B cell (primary cell): ENCODE results near the gene NPM3. TPM values are rescaled to one million over a fixed set of nuclear protein-coding genes. Genes with fewer than 3 reads are reported as not detected.

ENCODE experiments used
- ATAC-seq: fragments of 200-7000 bp; cut with Tn5 transposase; one replicate; pipeline ENCODE4 v1.10.0; 2021; ENCODE audit warnings: low read depth, mild to moderate bottlenecking, moderate number of reproducible peaks, moderate library complexity
- CTCF ChIA-PET: fragments of 350-600 bp; sonication (Branson Sonifier 250); formaldehyde crosslinking; loops from one replicate; lab custom pipeline; 2021; ENCODE audit warnings: antibody characterized with exemption, inconsistent platforms; lab: Charles Lee
- POLR2A ChIA-PET: fragments of 350-600 bp; sonication (Branson Sonifier 250); formaldehyde crosslinking; loops from one replicate; lab custom pipeline; 2021; ENCODE audit warnings: antibody characterized with exemption; lab: Charles Lee
- DNase-seq: peaks from one replicate; pipeline ENCODE4 v3.0.0; 2013
- H2AFZ ChIP-seq: 2 replicates; pipeline ENCODE4 v1.6.1; 2012; ENCODE audit warnings: mild to moderate bottlenecking, low read depth, low read length; ENCODE audit not compliant: insufficient read depth, poor library complexity, severe bottlenecking
- H3K27ac ChIP-seq, 2 donors: 1 replicate in 1 of 2; 2 replicates in 1 of 2; pipeline ENCODE4 v1.5.1; 2012 to 2013; ENCODE audit warnings: low read length in 2 of 2, mild to moderate bottlenecking in 2 of 2, moderate library complexity in 1 of 2
- H3K27me3 ChIP-seq, 4 experiments: fragments of 200-600 bp in 1 of 4; sonication (generic) in 1 of 4; replicated peaks in 1 of 4; 1 replicate in 2 of 4; 2 replicates in 2 of 4; pipeline versions ENCODE4 v1.6.1 to v1.7.0; 2013 to 2016; ENCODE audit warnings: low read length in 3 of 4, mild to moderate bottlenecking in 2 of 4, mixed read lengths in 1 of 4, moderate library complexity in 1 of 4; ENCODE audit not compliant: insufficient read depth in 4 of 4, control insufficient read depth in 3 of 4; ENCODE audit errors: control extremely low read depth in 1 of 4
- H3K36me3 ChIP-seq, 2 experiments: replicated peaks in 1 of 2; 1 replicate in 1 of 2; 2 replicates in 1 of 2; pipeline versions ENCODE4 v1.6.1 to v1.7.1; 2013; ENCODE audit warnings: low read length in 1 of 2; ENCODE audit not compliant: insufficient read depth in 2 of 2, control insufficient read depth in 1 of 2; ENCODE audit errors: control extremely low read depth in 1 of 2, extremely low read depth in 1 of 2
- H3K4me1 ChIP-seq, 2 donors: fragments of 200-600 bp in 1 of 2; sonication (generic) in 1 of 2; 1 replicate in 1 of 2; 2 replicates in 1 of 2; pipeline versions ENCODE4 v1.5.1 to v1.6.1; 2013 to 2017; ENCODE audit warnings: low read length in 2 of 2; ENCODE audit not compliant: control insufficient read depth in 2 of 2, insufficient read depth in 2 of 2
- H3K4me2 ChIP-seq: replicated peaks from 2 replicates; pipeline ENCODE3; 2012; ENCODE audit warnings: mild to moderate bottlenecking, low read depth, low read length; ENCODE audit not compliant: poor library complexity, severe bottlenecking
- H3K4me3 ChIP-seq, 5 experiments: fragments of 200-600 bp in 1 of 5; sonication (generic) in 1 of 5; 1 replicate in 3 of 5; 2 replicates in 2 of 5; pipeline versions ENCODE4 v1.5.1 to v1.7.0; 2011 to 2016; ENCODE audit warnings: low read length in 4 of 5, mild to moderate bottlenecking in 4 of 5, low read depth in 2 of 5, control low read depth in 1 of 5, moderate library complexity in 1 of 5; ENCODE audit not compliant: insufficient read depth in 1 of 5; ENCODE audit errors: control extremely low read depth in 1 of 5, extremely low read depth in 1 of 5
- H3K79me2 ChIP-seq: fragments of 200-600 bp; sonication (generic); one replicate; pipeline ENCODE4 v1.6.0; 2016; ENCODE audit warnings: low read length; ENCODE audit not compliant: control insufficient read depth, insufficient read depth
- H3K9ac ChIP-seq: fragments of 200-600 bp; sonication (generic); 2 replicates; pipeline ENCODE4 v1.6.1; 2017; ENCODE audit warnings: mild to moderate bottlenecking, low read length, moderate library complexity
- H3K9me3 ChIP-seq, 3 donors: one replicate each; pipeline versions ENCODE4 v1.6.1 to v1.7.1; 2013; ENCODE audit warnings: low read length in 2 of 3; ENCODE audit not compliant: control insufficient read depth in 2 of 3, insufficient read depth in 1 of 3; ENCODE audit errors: control extremely low read depth in 1 of 3
- H4K20me1 ChIP-seq: 2 replicates; pipeline ENCODE4 v1.6.0; 2012; ENCODE audit warnings: mild to moderate bottlenecking, low read length; ENCODE audit not compliant: insufficient read depth, control insufficient read depth, poor library complexity, severe bottlenecking
- H3K27ac Mint-ChIP-seq: one replicate; pipeline ENCODE4 v1.8.0; 2021; ENCODE audit warnings: mixed read lengths
- H3K27me3 Mint-ChIP-seq: one replicate; pipeline ENCODE4 v1.8.0; 2021; ENCODE audit warnings: mixed read lengths
- H3K4me1 Mint-ChIP-seq: one replicate; pipeline ENCODE4 v1.8.0; 2021; ENCODE audit warnings: mixed read lengths
- H3K4me3 Mint-ChIP-seq: one replicate; pipeline ENCODE4 v1.8.0; 2021; ENCODE audit warnings: mixed read lengths
- H3K9me3 Mint-ChIP-seq: one replicate; pipeline ENCODE4 v1.8.0; 2022; ENCODE audit warnings: mixed read lengths; ENCODE audit not compliant: insufficient read depth
- EZH2 ChIP-seq: IDR thresholded peaks from 2 replicates; pipeline ENCODE4 v1.6.1; 2012; ENCODE audit warnings: borderline replicate concordance, low read depth, mild to moderate bottlenecking, moderate library complexity, low read length; ENCODE audit not compliant: insufficient read depth, poor library complexity, severe bottlenecking
- WGBS: methylation state at CpG from one replicate; pipeline ENCODE4 v1.1.5; 2013; ENCODE audit warnings: missing lambda C conversion rate; ENCODE audit not compliant: insufficient coverage; 5-methylcytosine and 5-hydroxymethylcytosine counted together
- intact Hi-C: fragments of 100-400 bp; cut with micrococcal nuclease; formaldehyde crosslinking; loops from one replicate; pipeline ENCODE4 v1.10.0; 2022
- polyA plus RNA-seq: library from polyadenylated mRNA; depleted of rRNA; stranded (reverse); fragments of >200 nt; gene quantifications from 2 replicates; pipeline ENCODE4 v1.2.3, GENCODE V29; 2012
- total RNA-seq, 2 donors: library from RNA; stranded (reverse); fragments of 120-200 nt in 1 of 2; gene quantifications; 1 replicate in 1 of 2; 2 replicates in 1 of 2; pipeline versions ENCODE4 v1.2.3 to v1.2.4, GENCODE V29; 2013 to 2022
- TF ChIP-seq, protein P1 (sequence below): fragments of 200-600 bp; IDR thresholded peaks from one replicate; pipeline ENCODE4 v1.8.0; 2022; ENCODE audit warnings: antibody characterized with exemption, mild to moderate bottlenecking

The NPM3 gene
- total and polyA plus RNA-seq, 2 donors (not counting 1 experiment from before 2014, with no cell fraction given), result 7.7 to 13.5 TPM

DNA sequence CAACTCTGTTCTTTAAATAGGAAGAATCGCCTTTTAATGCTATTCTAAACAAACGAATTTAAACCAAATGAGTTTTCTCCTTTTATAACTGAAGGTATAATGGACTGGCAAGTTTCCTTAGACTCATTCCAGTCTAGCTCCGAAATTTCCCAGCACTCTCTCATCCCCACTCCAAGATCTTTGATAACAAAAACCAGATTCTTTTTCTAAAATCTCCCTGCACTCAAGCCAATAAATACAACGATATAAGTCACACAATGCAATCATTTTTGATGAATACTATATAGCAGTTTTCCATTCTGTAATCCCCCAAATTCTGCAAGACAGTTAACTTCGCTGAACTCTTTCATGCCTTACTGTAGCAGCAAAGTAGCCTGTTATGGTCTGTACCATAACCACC lies 33.1 kb upstream of the NPM3 start:
- Histone ChIP-seq H3K27ac (peak overlapping the region; percentile 81 to 85), H2AFZ (no peak overlapping the region), H3K4me1 (peaks cover 33 to 34% of the 10 kb centered on the region in 2 donors), H4K20me1 (peaks cover 65% of the 10 kb centered on the region), H3K27me3 (no peaks in the 10 kb centered on the region), H3K79me2 (peaks cover 87% of the 10 kb centered on the region), H3K9ac (peak overlapping the region; percentile 96), H3K4me3 (peak overlapping the region; percentile 55 to 97 (median 92)), H3K4me2 (peak overlapping the region; percentile 79), H3K36me3 (peaks cover 0 to 22% of the 10 kb centered on the region in 2 experiments), H3K9me3 (no peaks in the 10 kb centered on the region)
- H3K9me3 Mint-ChIP-seq, result no peaks in the 10 kb centered on the region
- intact Hi-C loops, result loop anchor here (5.0 kb wide), 4 partner anchors 316 to 896 kb away; partner anchors contain the start of genes ARL3, GBF1, PPRC1 and SFXN2
- CTCF ChIA-PET, result interaction anchor here (0.6 to 5.6 kb wide), 6 partner anchors 12 to 256 kb away, joined by 3 to 48 read pairs (median 4); partner anchors contain the start of gene NPM3
- 0% methylated on average over 1 of the region's 5 CpGs for WGBS
- H3K27ac Mint-ChIP-seq, result peak overlapping the region; percentile 99
- POLR2A ChIA-PET, result interaction anchor here (0.6 to 6.3 kb wide), 4 partner anchors 14 to 268 kb away, joined by 5 to 102 read pairs (median 13); no protein-coding TSS in a partner anchor
- no peaks in the 10 kb centered on the region for H3K27me3 Mint-ChIP-seq
- TF ChIP-seq, protein P1, sequence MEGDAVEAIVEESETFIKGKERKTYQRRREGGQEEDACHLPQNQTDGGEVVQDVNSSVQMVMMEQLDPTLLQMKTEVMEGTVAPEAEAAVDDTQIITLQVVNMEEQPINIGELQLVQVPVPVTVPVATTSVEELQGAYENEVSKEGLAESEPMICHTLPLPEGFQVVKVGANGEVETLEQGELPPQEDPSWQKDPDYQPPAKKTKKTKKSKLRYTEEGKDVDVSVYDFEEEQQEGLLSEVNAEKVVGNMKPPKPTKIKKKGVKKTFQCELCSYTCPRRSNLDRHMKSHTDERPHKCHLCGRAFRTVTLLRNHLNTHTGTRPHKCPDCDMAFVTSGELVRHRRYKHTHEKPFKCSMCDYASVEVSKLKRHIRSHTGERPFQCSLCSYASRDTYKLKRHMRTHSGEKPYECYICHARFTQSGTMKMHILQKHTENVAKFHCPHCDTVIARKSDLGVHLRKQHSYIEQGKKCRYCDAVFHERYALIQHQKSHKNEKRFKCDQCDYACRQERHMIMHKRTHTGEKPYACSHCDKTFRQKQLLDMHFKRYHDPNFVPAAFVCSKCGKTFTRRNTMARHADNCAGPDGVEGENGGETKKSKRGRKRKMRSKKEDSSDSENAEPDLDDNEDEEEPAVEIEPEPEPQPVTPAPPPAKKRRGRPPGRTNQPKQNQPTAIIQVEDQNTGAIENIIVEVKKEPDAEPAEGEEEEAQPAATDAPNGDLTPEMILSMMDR, result no peak
- no peak for TF ChIP-seq EZH2
- peak overlapping the region; percentile 94 for H3K4me3 Mint-ChIP-seq
- ATAC-seq, result no peak
- no peak for DNase-seq
- peaks cover 44% of the 10 kb centered on the region for H3K4me1 Mint-ChIP-seq

DNA sequence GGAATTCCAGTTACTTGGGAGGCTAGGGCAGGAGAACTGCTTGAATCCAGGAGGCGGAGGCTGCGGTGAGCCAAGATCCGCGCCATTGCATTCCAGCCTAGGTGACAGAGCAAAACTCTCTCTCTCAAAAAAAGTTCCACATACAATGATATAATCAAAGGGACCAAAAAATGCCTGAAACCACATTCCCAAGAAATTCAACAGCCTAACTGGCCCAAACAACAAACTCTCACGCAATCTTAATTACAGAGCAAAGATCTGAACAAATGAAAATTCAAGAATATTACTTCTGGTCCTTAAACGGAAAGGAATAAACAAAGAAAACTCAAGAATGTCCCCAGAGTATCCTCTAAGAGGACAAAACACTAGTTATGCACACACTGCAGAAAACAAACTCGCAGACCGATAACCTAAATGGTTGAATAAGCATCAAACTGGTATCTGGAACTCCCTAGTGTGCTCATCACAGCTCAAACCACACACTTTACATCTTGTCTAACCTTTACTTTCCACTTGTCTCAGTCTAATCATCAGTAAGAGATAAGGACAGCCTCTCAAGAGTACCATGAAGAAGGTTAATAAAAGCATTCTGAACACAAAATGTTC lies 31.3 kb upstream of the NPM3 start:
- WGBS, result 57% methylated on average over 7 of the region's 8 CpGs
- Mint-ChIP-seq H3K9me3 (no peaks in the 10 kb centered on the region), H3K27me3 (no peaks in the 10 kb centered on the region), H3K4me3 (peak overlapping the region; percentile 94), H3K27ac (peak overlapping the region; percentile 99), H3K4me1 (peaks cover 51% of the 10 kb centered on the region)
- H3K4me1 ChIP-seq, result peaks cover 33 to 34% of the 10 kb centered on the region in 2 donors
- TF ChIP-seq, protein P1, result no peak
- no peak for TF ChIP-seq EZH2
- peak; percentile 62 for DNase-seq
- peaks cover 5 to 37% of the 10 kb centered on the region in 2 experiments for H3K36me3 ChIP-seq
- peaks cover 82% of the 10 kb centered on the region for H4K20me1 ChIP-seq
- H3K9ac ChIP-seq, result peak overlapping the region; percentile 96
- POLR2A ChIA-PET, result interaction anchor here (0.7 to 6.3 kb wide), 3 partner anchors 16 to 306 kb away, joined by 3 to 102 read pairs (median 3); partner anchors contain the start of gene LDB1
- H3K4me3 ChIP-seq, result peak overlapping the region; percentile 17 to 97 (median 92)
- intact Hi-C loops, result loop anchor here (5.0 kb wide), 4 partner anchors 318 to 898 kb away; partner anchors contain the start of genes ARL3, GBF1, PPRC1 and SFXN2
- ATAC-seq, result peak; percentile 19
- CTCF ChIA-PET, result interaction anchor here (0.8 to 5.6 kb wide), 6 partner anchors 11 to 195 kb away, joined by 3 to 48 read pairs (median 6); partner anchors contain the start of gene NPM3
- H3K4me2 ChIP-seq, result peak overlapping the region; percentile 79
- H3K27ac ChIP-seq, result peak overlapping the region; percentile 81 to 85
- H3K9me3 ChIP-seq, result no peaks in the 10 kb centered on the region
- peaks cover 96% of the 10 kb centered on the region for H3K79me2 ChIP-seq
- H3K27me3 ChIP-seq, result no peaks in the 10 kb centered on the region
- no peak overlapping the region for H2AFZ ChIP-seq
